ENCODE data around the gene R3HDM1.

The R3HDM1 gene

GRCh38 chr2:135563793-135564192, 32.5 kb downstream of the R3HDM1 start:
- TF ChIP-seq, protein P1, sequence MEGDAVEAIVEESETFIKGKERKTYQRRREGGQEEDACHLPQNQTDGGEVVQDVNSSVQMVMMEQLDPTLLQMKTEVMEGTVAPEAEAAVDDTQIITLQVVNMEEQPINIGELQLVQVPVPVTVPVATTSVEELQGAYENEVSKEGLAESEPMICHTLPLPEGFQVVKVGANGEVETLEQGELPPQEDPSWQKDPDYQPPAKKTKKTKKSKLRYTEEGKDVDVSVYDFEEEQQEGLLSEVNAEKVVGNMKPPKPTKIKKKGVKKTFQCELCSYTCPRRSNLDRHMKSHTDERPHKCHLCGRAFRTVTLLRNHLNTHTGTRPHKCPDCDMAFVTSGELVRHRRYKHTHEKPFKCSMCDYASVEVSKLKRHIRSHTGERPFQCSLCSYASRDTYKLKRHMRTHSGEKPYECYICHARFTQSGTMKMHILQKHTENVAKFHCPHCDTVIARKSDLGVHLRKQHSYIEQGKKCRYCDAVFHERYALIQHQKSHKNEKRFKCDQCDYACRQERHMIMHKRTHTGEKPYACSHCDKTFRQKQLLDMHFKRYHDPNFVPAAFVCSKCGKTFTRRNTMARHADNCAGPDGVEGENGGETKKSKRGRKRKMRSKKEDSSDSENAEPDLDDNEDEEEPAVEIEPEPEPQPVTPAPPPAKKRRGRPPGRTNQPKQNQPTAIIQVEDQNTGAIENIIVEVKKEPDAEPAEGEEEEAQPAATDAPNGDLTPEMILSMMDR (IDR thresholded peaks at IDR 0.05; ENCODE audit: low read depth, low read length): no peak
- peak in 1 of 2 donors; percentile 69 for DNase-seq (ENCODE audit: low read depth in 2 of 2)
- H3K4me3 ChIP-seq (replicated peaks in 1 of 2; ENCODE audit: low read depth in 2 of 2, low read length in 2 of 2): no peak overlapping the region

GRCh38 chr2:135570884-135571283, 39.6 kb downstream of the R3HDM1 start:
- no peak overlapping the region for H3K4me3 ChIP-seq (replicated peaks in 1 of 2; ENCODE audit: low read depth in 2 of 2, low read length in 2 of 2)
- TF ChIP-seq, protein P1 (IDR thresholded peaks at IDR 0.05; ENCODE audit: low read depth, low read length): no peak
- no peak for DNase-seq (ENCODE audit: low read depth in 2 of 2)

DNA sequence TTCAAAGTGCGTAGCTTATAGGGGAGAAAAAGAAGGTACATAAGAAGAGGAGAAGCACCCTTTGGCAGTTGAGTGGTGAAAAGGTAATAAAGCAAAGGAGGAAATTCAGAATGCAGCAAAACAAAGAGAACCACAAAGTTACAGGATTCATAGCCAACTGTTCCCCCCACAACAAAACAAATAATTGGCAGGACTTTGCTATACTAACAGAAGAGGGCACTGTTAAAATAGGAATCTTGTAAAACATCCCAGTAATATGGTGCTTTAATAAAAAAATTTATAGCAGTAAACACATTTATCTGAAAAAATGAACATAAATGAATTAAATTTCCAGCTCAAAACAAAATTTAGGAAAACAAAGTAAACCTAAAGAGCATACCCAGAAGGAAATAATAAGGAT, 42.3 kb downstream of the R3HDM1 start:
- H3K4me3 ChIP-seq (replicated peaks in 1 of 2; ENCODE audit: low read depth in 2 of 2, low read length in 2 of 2): no peak overlapping the region
- TF ChIP-seq, protein P1 (IDR thresholded peaks at IDR 0.05; ENCODE audit: low read depth, low read length): peak; percentile 9
- DNase-seq (ENCODE audit: low read depth in 2 of 2): no peak

DNA sequence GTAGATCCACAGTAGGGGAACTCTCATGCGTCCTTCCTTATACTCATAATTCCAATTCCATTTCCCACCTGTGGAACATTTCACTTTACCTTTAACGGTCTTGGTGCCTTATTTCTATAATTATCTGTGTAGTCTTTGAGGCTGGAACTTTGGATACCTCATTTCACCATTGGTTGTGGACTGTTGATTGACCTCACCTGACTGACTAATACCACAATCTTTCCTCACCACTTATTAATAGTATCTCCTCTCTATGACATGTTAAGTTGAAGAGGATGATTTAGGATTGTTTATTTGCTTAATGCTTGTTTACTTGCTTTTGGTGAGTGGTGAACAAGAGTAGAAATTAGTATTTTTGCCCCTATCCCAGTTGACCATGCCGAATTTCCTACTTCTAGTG, 50.0 kb downstream of the R3HDM1 start:
- TF ChIP-seq, protein P1 (IDR thresholded peaks at IDR 0.05; ENCODE audit: low read depth, low read length): no peak
- H3K4me3 ChIP-seq (replicated peaks in 1 of 2; ENCODE audit: low read depth in 2 of 2, low read length in 2 of 2): no peak overlapping the region
- no peak for DNase-seq (ENCODE audit: low read depth in 2 of 2)

DNA sequence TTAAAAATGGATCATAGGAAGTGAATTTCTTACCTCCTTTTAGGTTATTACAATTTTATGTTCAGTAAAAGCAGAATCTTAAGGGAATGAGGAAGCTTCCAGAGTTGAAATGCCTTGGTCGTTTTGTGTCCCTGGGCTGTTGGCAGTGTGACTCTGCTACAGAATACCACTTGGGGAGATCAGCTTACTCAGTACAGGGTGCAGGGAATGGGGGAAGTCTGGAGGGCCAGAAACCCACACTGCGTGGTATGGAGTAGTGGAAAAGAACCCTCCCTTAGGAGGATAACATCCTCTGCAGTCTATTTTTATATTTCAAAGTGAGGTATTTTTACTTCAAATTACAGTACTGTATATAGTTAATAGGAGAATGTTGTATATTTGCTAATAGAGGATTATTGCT, 51.1 kb downstream of the R3HDM1 start:
- DNase-seq (ENCODE audit: low read depth in 2 of 2): no peak
- no peak overlapping the region for H3K4me3 ChIP-seq (replicated peaks in 1 of 2; ENCODE audit: low read depth in 2 of 2, low read length in 2 of 2)
- TF ChIP-seq, protein P1 (IDR thresholded peaks at IDR 0.05; ENCODE audit: low read depth, low read length): no peak

- no peak overlapping the region for H3K4me3 ChIP-seq (replicated peaks in 1 of 2; ENCODE audit: low read depth in 2 of 2, low read length in 2 of 2)
- peak; percentile 27 to 28 for DNase-seq (ENCODE audit: low read depth in 2 of 2)
- TF ChIP-seq, protein P1 (IDR thresholded peaks at IDR 0.05; ENCODE audit: low read depth, low read length): peak; percentile 33
These were observed 54.3 kb downstream of the R3HDM1 start for GRCh38 chr2:135585586-135585985.

DNA sequence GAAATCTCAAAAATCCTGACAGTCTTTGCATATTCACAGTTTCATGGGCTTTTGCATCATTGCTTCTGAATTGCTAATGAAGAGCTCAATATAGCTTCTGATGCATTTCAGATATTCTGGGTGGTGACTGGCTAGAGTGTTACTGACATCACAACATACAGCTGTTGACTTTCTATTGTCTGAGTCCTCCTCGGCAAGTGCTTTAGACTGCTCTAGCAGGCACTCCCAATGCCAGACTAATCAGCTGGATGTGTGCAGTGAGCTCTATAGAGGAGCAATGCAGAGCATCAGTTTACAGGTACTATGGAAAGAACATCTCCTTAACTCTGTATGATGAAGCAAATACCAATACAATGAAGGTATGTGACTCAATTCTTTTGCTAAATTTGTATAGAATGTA, 54.9 kb downstream of the R3HDM1 start:
- TF ChIP-seq, protein P1 (IDR thresholded peaks at IDR 0.05; ENCODE audit: low read depth, low read length): no peak
- no peak overlapping the region for H3K4me3 ChIP-seq (replicated peaks in 1 of 2; ENCODE audit: low read depth in 2 of 2, low read length in 2 of 2)
- peak in 1 of 2 donors; percentile 12 for DNase-seq (ENCODE audit: low read depth in 2 of 2)

Data from cardiac fibroblast (primary cell).